SIG-M5 treated with dmso at 0.1 percent for 504 hours (cell line): ENCODE results near the gene CLSTN2.

Source experiments
- DNase-seq: peaks from one replicate; lab custom pipeline; 2025; ENCODE audit not compliant: unreplicated experiment; lab: John Stamatoyannopoulos, UW

The CLSTN2 gene

GRCh38 chr3:140323561-140323960, 388.6 kb downstream of the CLSTN2 start:
- no peak for DNase-seq

DNA sequence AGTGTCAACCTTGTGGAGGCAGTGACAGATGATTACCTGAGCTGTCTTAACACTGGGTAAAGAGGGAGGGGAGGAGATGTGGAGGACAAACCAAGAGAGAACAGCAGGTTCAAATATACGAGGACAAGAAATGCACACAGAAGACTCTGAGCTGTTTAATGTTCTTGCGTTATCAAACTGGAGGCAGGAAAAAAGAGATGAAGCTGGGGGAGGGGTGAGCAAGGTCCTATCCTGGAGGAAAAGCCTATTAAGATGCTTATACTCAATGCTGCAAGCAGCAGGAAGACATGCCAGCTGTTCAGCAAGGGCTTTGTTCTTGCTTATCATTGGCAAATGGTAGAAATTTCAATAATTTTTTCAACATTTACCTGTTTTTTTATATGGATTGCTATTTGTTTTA, 397.1 kb downstream of the CLSTN2 start:
- DNase-seq = no peak

- no peak for DNase-seq
Observed at GRCh38 chr3:140334132-140334929, 399.3 kb downstream of the CLSTN2 start.

DNA sequence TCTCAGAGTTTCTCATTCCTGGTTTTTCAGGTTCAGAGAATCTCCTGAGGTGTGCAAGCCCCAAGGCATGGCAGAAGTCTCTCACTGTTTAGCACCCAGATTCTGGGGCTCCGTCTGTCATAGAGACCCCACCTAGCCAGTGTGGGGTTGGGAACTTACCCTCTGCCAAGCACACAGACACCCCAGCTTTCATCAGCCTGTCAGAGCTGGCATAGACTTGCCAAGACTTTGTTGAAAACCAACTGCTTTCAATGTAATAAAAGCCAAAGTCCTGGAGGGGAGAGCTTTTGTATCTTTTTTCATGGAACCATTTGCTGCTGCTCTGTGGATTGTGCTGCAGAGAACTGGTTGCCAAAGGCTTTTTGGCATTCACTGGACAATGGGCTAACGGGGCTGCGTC, 401.5 kb downstream of the CLSTN2 start:
- no peak for DNase-seq

GRCh38 chr3:140338916-140339315, 403.9 kb downstream of the CLSTN2 start:
- DNase-seq = no peak

- DNase-seq = no peak
Observed at GRCh38 chr3:140341203-140341602, 406.2 kb downstream of the CLSTN2 start.

- no peak for DNase-seq
Observed at GRCh38 chr3:140341817-140342403, 406.9 kb downstream of the CLSTN2 start.

DNA sequence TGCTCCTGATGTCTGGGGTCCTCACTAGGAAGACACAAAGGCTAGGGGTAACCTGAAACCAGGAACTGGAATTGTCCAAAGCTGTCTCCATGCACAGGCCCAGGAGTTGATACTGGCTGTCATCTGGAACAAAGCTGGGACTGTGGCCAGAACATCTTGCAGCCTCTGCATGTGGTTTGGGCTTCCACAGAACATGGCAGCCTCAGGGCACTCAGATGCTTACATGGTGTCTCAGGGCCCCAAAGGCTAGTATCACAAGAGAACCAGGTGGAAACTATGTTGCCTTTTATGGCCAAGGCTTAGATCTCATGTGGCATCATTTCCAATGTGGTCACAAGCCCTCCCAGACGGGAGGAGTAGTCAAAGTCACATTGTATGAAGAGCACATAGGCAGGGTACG, 407.7 kb downstream of the CLSTN2 start:
- DNase-seq = no peak

GRCh38 chr3:140343211-140344081, 408.5 kb downstream of the CLSTN2 start:
- no peak for DNase-seq

GRCh38 chr3:140344082-140344454, 409.1 kb downstream of the CLSTN2 start:
- DNase-seq = no peak

GRCh38 chr3:140344601-140345205, 409.7 kb downstream of the CLSTN2 start:
- DNase-seq = no peak

GRCh38 chr3:140347151-140347550, 412.2 kb downstream of the CLSTN2 start:
- no peak for DNase-seq

DNA sequence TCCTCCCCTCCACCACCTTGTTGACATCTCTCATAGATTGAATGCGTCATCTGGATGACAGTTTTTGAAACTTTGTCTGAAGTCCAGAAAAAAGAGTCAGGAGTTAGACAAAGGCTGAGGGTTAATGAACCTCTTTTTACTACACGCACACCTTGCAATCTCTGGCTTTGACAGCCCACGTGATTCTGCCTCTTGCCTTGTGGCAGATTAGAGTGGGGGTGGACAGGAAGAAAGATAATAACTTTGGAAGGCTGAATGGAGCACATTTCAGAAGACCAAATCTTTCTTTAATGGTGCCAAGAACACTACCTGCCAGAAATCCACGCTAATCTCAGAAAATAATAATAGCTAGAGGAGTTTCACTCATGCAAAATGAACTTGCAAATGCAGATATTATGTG, 415.0 kb downstream of the CLSTN2 start:
- DNase-seq = no peak

- DNase-seq = no peak
Observed at GRCh38 chr3:140351466-140351865, 416.5 kb downstream of the CLSTN2 start.

GRCh38 chr3:140355481-140355880, 420.5 kb downstream of the CLSTN2 start:
- DNase-seq = no peak

GRCh38 chr3:140358686-140359085, 423.7 kb downstream of the CLSTN2 start:
- no peak for DNase-seq

DNA sequence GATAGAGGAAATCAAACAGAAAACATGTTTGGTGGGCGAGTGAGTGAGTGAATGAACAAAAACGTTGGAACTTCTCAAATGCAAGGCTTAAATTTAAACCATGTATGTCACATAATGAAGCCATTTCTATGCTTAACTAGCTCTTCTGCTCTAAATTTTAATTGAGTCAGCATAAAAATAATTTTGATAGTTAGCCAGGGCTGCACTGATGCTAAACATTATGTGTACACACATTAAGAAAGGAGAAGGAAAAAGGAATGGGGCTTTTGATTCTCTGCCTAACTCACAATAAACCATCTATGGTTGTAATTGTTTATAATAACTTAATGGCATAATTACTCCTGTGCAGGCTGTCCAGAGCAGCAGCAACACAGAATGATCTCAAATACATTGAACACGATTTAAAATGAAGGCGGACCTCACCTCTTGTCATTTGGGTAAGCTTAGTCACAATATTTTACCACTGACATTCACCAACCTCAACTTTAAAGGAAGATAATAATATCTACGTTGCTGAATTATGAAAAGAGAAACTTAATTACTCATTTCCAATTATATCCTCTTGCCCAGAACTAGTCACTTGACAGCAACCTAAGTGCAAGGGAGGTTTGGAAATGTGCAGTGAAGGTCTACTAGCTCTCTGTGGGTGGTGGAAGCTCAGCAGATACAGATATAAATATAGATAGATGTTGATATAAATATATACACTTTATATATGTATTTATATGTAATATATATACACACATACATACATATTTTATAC, 424.4 kb downstream of the CLSTN2 start:
- DNase-seq = no peak

GRCh38 chr3:140360332-140360731, 425.3 kb downstream of the CLSTN2 start:
- DNase-seq = no peak

DNA sequence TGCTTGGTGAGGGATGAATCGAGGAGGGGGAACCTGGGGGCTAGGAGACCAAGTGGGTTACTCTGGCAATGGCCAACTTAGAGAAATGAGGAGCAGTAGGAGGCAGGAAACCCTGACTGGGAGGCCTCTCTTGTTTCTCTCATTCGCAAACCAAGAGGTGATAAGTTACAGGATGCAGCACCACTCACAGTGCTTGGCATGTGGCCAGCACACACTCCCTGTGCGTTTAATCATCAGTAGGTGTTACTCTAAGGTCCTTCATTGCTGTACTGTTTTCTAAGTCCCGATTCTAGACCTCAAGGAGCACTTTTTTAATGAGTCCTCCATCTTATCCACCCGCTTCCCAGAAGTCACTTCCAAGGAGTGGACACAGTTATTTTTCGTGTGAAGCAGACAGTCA, 428.8 kb downstream of the CLSTN2 start:
- no peak for DNase-seq

GRCh38 chr3:140365872-140366697, 431.1 kb downstream of the CLSTN2 start:
- no peak for DNase-seq
